ENCODE data around the gene SLC11A2. TPM values are rescaled to one million over a fixed set of nuclear protein-coding genes. Genes with fewer than 3 reads are reported as not detected.
A peak's percentile ranks its signal among the peaks of the same experiment; 100 is the strongest.

Gene SLC11A2
- total and polyA plus RNA-seq, 2 of the 13 experiments (the other 11 are each of a cell fraction or from before 2014, with no cell fraction given), result 71.7 to 77.0 TPM

GRCh38 chr12:50932787-50933280 lies 93.3 kb downstream of the SLC11A2 start (continued):
- TF ChIP-seq ZNF788 (CRISPR knock-in tag; IDR thresholded peaks at IDR 0.05; ENCODE audit: borderline replicate concordance) (no peak), MEIS2 (CRISPR knock-in tag; IDR thresholded peaks at IDR 0.05) (no peak), MTA3 (CRISPR knock-in tag; IDR thresholded peaks at IDR 0.05) (no peak), YY1 (IDR thresholded peaks at IDR 0.05; ENCODE audit: insufficient read depth, insufficient replicate concordance, low read depth, low read length) (no peak), AFF4 (CRISPR knock-in tag; IDR thresholded peaks at IDR 0.05) (no peak), PLSCR1 (CRISPR knock-in tag; IDR thresholded peaks at IDR 0.05; ENCODE audit: borderline replicate concordance) (no peak), CEBPG (CRISPR knock-in tag; IDR thresholded peaks at IDR 0.05) (peak; percentile 97), CREB3 (CRISPR knock-in tag; IDR thresholded peaks at IDR 0.05) (no peak), NCOA5 (CRISPR knock-in tag; IDR thresholded peaks at IDR 0.05) (no peak), RORA (CRISPR knock-in tag; IDR thresholded peaks at IDR 0.05) (no peak), ZNF609 (CRISPR knock-in tag; IDR thresholded peaks at IDR 0.05; ENCODE audit: borderline replicate concordance) (peak; percentile 46; the same call in 1 of the 2 replicates), ASH2L (IDR thresholded peaks at IDR 0.05; ENCODE audit: insufficient read length, low read depth, low read length) (peak; percentile 78), ZNF143 (CRISPR knock-in tag; IDR thresholded peaks at IDR 0.05) (no peak), ATF7 (IDR thresholded peaks at IDR 0.05) (peak; percentile 2; the same call in 1 of the 2 replicates), ATF7 (CRISPR knock-in tag; IDR thresholded peaks at IDR 0.05) (no peak), MIXL1 (CRISPR knock-in tag; IDR thresholded peaks at IDR 0.05) (peak; percentile 49), SIX1 (CRISPR knock-in tag; IDR thresholded peaks at IDR 0.05; ENCODE audit: borderline replicate concordance) (peak; percentile 89), DNMT3B (CRISPR knock-in tag; conservative IDR thresholded peaks at IDR 0.05) (0 out of 2 replicates have a peak, but pooled peaks have one; percentile 50), ZNF652 (CRISPR knock-in tag; IDR thresholded peaks at IDR 0.05; ENCODE audit: borderline replicate concordance, low read depth) (no peak), NFRKB (IDR thresholded peaks at IDR 0.05) (no peak), U2AF1 (optimal IDR thresholded peaks at IDR 0.05; ENCODE audit: low read depth, low read length) (no peak)

Data from HepG2 (cell line).